Hepatocyte (in vitro differentiated cells): ENCODE data around the gene PRADC1. TPM values are rescaled to one million over a fixed set of nuclear protein-coding genes. Genes with fewer than 3 reads are reported as not detected.

Experiments
- DNase-seq: peaks from one replicate; pipeline ENCODE4 v3.0.0-alpha.2; 2016; ENCODE audit warnings: low spot score
- H2AFZ ChIP-seq: fragments of 200-600 bp; sonication (generic); 2 replicates; pipeline ENCODE4 v1.6.0; 2016; ENCODE audit warnings: antibody characterized with exemption, mild to moderate bottlenecking
- H3K27ac ChIP-seq: fragments of 200-600 bp; sonication (generic); 2 replicates; pipeline ENCODE4 v1.5.1; 2016; ENCODE audit warnings: mild to moderate bottlenecking
- H3K27me3 ChIP-seq: fragments of 200-600 bp; sonication (generic); 2 replicates; pipeline ENCODE4 v1.6.1; 2016
- H3K36me3 ChIP-seq: fragments of 200-600 bp; sonication (generic); replicated peaks from 2 replicates; pipeline ENCODE4 v1.5.1; 2016; ENCODE audit warnings: low read depth; ENCODE audit not compliant: insufficient read depth
- H3K4me1 ChIP-seq: fragments of 200-600 bp; sonication (generic); 2 replicates; pipeline ENCODE4 v1.5.1; 2016; ENCODE audit warnings: mild to moderate bottlenecking, moderate library complexity; ENCODE audit not compliant: insufficient read depth
- H3K4me2 ChIP-seq: fragments of 200-600 bp; sonication (generic); 2 replicates; pipeline ENCODE4 v1.6.0; 2016
- H3K4me3 ChIP-seq: fragments of 200-600 bp; sonication (generic); 2 replicates; pipeline ENCODE4 v1.5.1; 2016; ENCODE audit warnings: mild to moderate bottlenecking
- H3K79me2 ChIP-seq: fragments of 200-600 bp; sonication (generic); 2 replicates; pipeline ENCODE4 v1.6.0; 2017; ENCODE audit warnings: mild to moderate bottlenecking
- H3K9me2 ChIP-seq: fragments of 200-600 bp; sonication (generic); replicated peaks from 2 replicates; pipeline ENCODE4 v1.6.0; 2017; ENCODE audit warnings: mild to moderate bottlenecking; ENCODE audit not compliant: insufficient read depth
- H3K9me3 ChIP-seq: fragments of 200-600 bp; sonication (generic); 2 replicates; pipeline ENCODE4 v1.5.1; 2016; ENCODE audit warnings: low read depth, mild to moderate bottlenecking
- H4K20me1 ChIP-seq: fragments of 200-600 bp; sonication (generic); 2 replicates; pipeline ENCODE4 v1.6.0; 2016; ENCODE audit warnings: mild to moderate bottlenecking; ENCODE audit not compliant: insufficient read depth, poor library complexity, severe bottlenecking
- CTCF ChIP-seq: fragments of 200-600 bp; sonication (generic); IDR thresholded peaks from 2 replicates; pipeline ENCODE4 v1.5.1; 2016; ENCODE audit warnings: antibody characterized with exemption, mild to moderate bottlenecking; ENCODE audit not compliant: poor library complexity
- EZH2 ChIP-seq: fragments of 200-600 bp; sonication (generic); IDR thresholded peaks from 2 replicates; pipeline ENCODE4 v1.6.1; 2016; ENCODE audit warnings: antibody characterized with exemption, mild to moderate bottlenecking, borderline replicate concordance
- EZH2phosphoT487 ChIP-seq: fragments of 200-600 bp; sonication (generic); IDR thresholded peaks from one replicate; pipeline ENCODE4 v1.6.1; 2018; ENCODE audit warnings: antibody characterized with exemption, mild to moderate bottlenecking, low read depth, moderate library complexity; ENCODE audit not compliant: unreplicated experiment, severe bottlenecking
- WGBS: methylation state at CpG from one replicate; pipeline ENCODE4 v1.1.6; 2016; ENCODE audit warnings: low lambda C conversion rate; ENCODE audit errors: missing lambda C conversion rate; 5-methylcytosine and 5-hydroxymethylcytosine counted together
- polyA plus RNA-seq: library from polyadenylated mRNA; unstranded; fragments of >200 nt; fragmentation: Nextera tagmentation; extraction: Ambion mirVana; gene quantifications from 2 replicates; pipeline ENCODE4 v1.2.1, GENCODE V29; 2016
- total RNA-seq: library from RNA; depleted of rRNA; stranded (reverse); fragments of >200 nt; gene quantifications from 2 replicates; pipeline ENCODE4 v1.2.3, GENCODE V29; 2014

The PRADC1 gene
- total and polyA plus RNA-seq, 2 experiments from 2014 or later = 36.6 to 39.7 TPM

- Histone ChIP-seq H3K4me2 (no peak overlapping the region), H3K27ac (no peak overlapping the region), H3K36me3 (no peaks in the 10 kb centered on the region), H3K9me3 (no peaks in the 10 kb centered on the region), H4K20me1 (no peaks in the 10 kb centered on the region), H3K4me3 (no peak overlapping the region), H3K9me2 (no peaks in the 10 kb centered on the region), H3K27me3 (no peaks in the 10 kb centered on the region), H3K4me1 (no peaks in the 10 kb centered on the region), H2AFZ (no peak overlapping the region), H3K79me2 (no peaks in the 10 kb centered on the region)
- 95% methylated on average over 17 of the region's 17 CpGs for WGBS
- DNase-seq = no peak
- no peak for TF ChIP-seq EZH2
- no peak for TF ChIP-seq EZH2phosphoT487
- TF ChIP-seq CTCF = no peak
Measured at GRCh38 chr2:73252238-73253027, 19.4 kb upstream of the PRADC1 start.

- Histone ChIP-seq H3K27ac (no peak overlapping the region), H3K9me3 (no peaks in the 10 kb centered on the region), H3K9me2 (no peaks in the 10 kb centered on the region), H3K4me2 (no peak overlapping the region), H3K79me2 (no peaks in the 10 kb centered on the region), H3K4me3 (no peak overlapping the region), H2AFZ (no peak overlapping the region), H4K20me1 (peaks cover 3% of the 10 kb centered on the region), H3K36me3 (no peaks in the 10 kb centered on the region), H3K27me3 (no peaks in the 10 kb centered on the region), H3K4me1 (no peaks in the 10 kb centered on the region)
- no peak for DNase-seq
- TF ChIP-seq CTCF (no peak), EZH2 (no peak), EZH2phosphoT487 (no peak)
- WGBS = 98% methylated on average over 17 of the region's 17 CpGs
Measured at GRCh38 chr2:73250872-73251846, 18.1 kb upstream of the PRADC1 start.

- Histone ChIP-seq H3K4me2 (no peak overlapping the region), H3K27me3 (no peaks in the 10 kb centered on the region), H3K4me1 (no peaks in the 10 kb centered on the region), H2AFZ (no peak overlapping the region), H3K27ac (no peak overlapping the region), H3K9me3 (no peaks in the 10 kb centered on the region), H3K4me3 (no peak overlapping the region), H3K9me2 (no peaks in the 10 kb centered on the region), H3K36me3 (no peaks in the 10 kb centered on the region), H4K20me1 (peaks cover 8% of the 10 kb centered on the region), H3K79me2 (peaks cover 5% of the 10 kb centered on the region)
- WGBS = 91% methylated on average over 9 of the region's 9 CpGs
- DNase-seq = no peak
- TF ChIP-seq CTCF (no peak), EZH2 (no peak), EZH2phosphoT487 (no peak)
Measured at GRCh38 chr2:73249636-73250035, 16.6 kb upstream of the PRADC1 start.
